AG10803 (cell line): Measurements from ENCODE around the gene PLCXD3.

Experiments used
- DNase-seq: peaks from one replicate; pipeline ENCODE4 v3.0.0; 2010; ENCODE audit warnings: low read depth
- H3K4me3 ChIP-seq: 2 replicates; pipeline ENCODE4 v1.5.1; 2011; ENCODE audit warnings: mild to moderate bottlenecking, low read length, control low read depth
- CTCF ChIP-seq: conservative IDR thresholded peaks from 2 replicates; pipeline ENCODE4 v1.5.1; 2011; ENCODE audit warnings: mild to moderate bottlenecking, low read length, control low read depth, inconsistent platforms

PLCXD3 gene

GRCh38 chr5:41356786-41357185, 153.6 kb downstream of the PLCXD3 start:
- DNase-seq, result no peak
- no peak for TF ChIP-seq CTCF
- no peak overlapping the region for H3K4me3 ChIP-seq

GRCh38 chr5:41349846-41350245, 160.6 kb downstream of the PLCXD3 start:
- TF ChIP-seq CTCF, result no peak
- DNase-seq, result no peak
- no peak overlapping the region for H3K4me3 ChIP-seq

- H3K4me3 ChIP-seq, result no peak overlapping the region
- no peak for DNase-seq
- TF ChIP-seq CTCF, result no peak
Measured at GRCh38 chr5:41347569-41347968, 162.8 kb downstream of the PLCXD3 start.

- H3K4me3 ChIP-seq, result no peak overlapping the region
- peak; percentile 7 for DNase-seq
- no peak for TF ChIP-seq CTCF
Measured at GRCh38 chr5:41346609-41347008, 163.8 kb downstream of the PLCXD3 start.

GRCh38 chr5:41345295-41345694, 165.1 kb downstream of the PLCXD3 start:
- H3K4me3 ChIP-seq, result no peak overlapping the region
- TF ChIP-seq CTCF, result no peak
- no peak for DNase-seq

- DNase-seq, result no peak
- H3K4me3 ChIP-seq, result no peak overlapping the region
- TF ChIP-seq CTCF, result no peak
Measured at GRCh38 chr5:41339339-41339738, 171.1 kb downstream of the PLCXD3 start.

GRCh38 chr5:41338136-41338675, 172.2 kb downstream of the PLCXD3 start:
- DNase-seq, result no peak
- no peak for TF ChIP-seq CTCF
- no peak overlapping the region for H3K4me3 ChIP-seq
